GM12878 (cell line): ENCODE measurements around the gene IFT22. TPM values are rescaled to one million over a fixed set of nuclear protein-coding genes. Genes with fewer than 3 reads are reported as not detected.

Source experiments
- BHLHE40 ChIP-seq, 2 experiments: fragments of 450-650 bp in 1 of 2; IDR thresholded peaks; 2 replicates each; pipeline ENCODE4 v1.6.1; 2011 to 2017; ENCODE audit warnings: low read depth in 2 of 2, borderline replicate concordance in 1 of 2, improper control_type of control experiment in 1 of 2, low read length in 1 of 2, mild to moderate bottlenecking in 1 of 2
- CBX5 ChIP-seq: sonication (generic); IDR thresholded peaks from 2 replicates; pipeline ENCODE4 v1.6.1; 2016; ENCODE audit warnings: low read depth, moderate library complexity, mild to moderate bottlenecking, inconsistent platforms
- EGR1 ChIP-seq, 2 experiments: IDR thresholded peaks; 1 replicate in 1 of 2; 2 replicates in 1 of 2; pipeline ENCODE4 v1.6.1; 2011 to 2012; ENCODE audit warnings: low read depth in 2 of 2, low read length in 2 of 2, borderline replicate concordance in 1 of 2, mild to moderate bottlenecking in 1 of 2, moderate library complexity in 1 of 2
- JUND ChIP-seq: IDR thresholded peaks from 2 replicates; pipeline ENCODE4 v1.6.1; 2012; ENCODE audit warnings: low read depth, mild to moderate bottlenecking, low read length, improper control_type of control experiment, moderate library complexity
- NR2F1 ChIP-seq: fragments of 450-650 bp; conservative IDR thresholded peaks from 2 replicates; pipeline ENCODE4 v1.6.1; 2017; ENCODE audit warnings: mild to moderate bottlenecking
- RAD21 ChIP-seq: IDR thresholded peaks from 2 replicates; pipeline ENCODE4 v1.6.1; 2011; ENCODE audit warnings: mild to moderate bottlenecking, low read depth, low read length, moderate library complexity; ENCODE audit not compliant: insufficient read depth
- RBBP5 ChIP-seq: fragments of 200-600 bp; sonication (generic); conservative IDR thresholded peaks from 2 replicates; pipeline ENCODE4 v1.6.1; 2016
- RFX5 ChIP-seq: IDR thresholded peaks from 2 replicates; pipeline ENCODE4 v1.6.1; 2011; ENCODE audit warnings: low read depth, low read length, improper control_type of control experiment
- TAF1 ChIP-seq: IDR thresholded peaks from 2 replicates; pipeline ENCODE4 v1.6.1; 2011; ENCODE audit warnings: mild to moderate bottlenecking, low read depth, low read length, borderline replicate concordance
- TCF12 ChIP-seq: IDR thresholded peaks from 2 replicates; pipeline ENCODE4 v1.6.1; 2011; ENCODE audit warnings: low read depth, mild to moderate bottlenecking, low read length
- polyA plus RNA-seq, 11 experiments: library from polyadenylated mRNA; depleted of rRNA in 4 of 11; unstranded in 6 of 11; stranded (reverse) in 5 of 11; fragments of >200 nt; fragmentation: Nextera tagmentation in 4 of 11; fragmentation: Illumina TruSeq in 1 of 11; extraction: Ambion mirVana in 4 of 11; extraction: Trizol in 1 of 11; gene quantifications; 1 replicate in 1 of 11; 2 replicates in 10 of 11; pipeline versions ENCODE4 v1.2.1 to v1.2.3, GENCODE V29; 2011 to 2016; ENCODE audit warnings: inconsistent platforms in 2 of 11, missing spikeins in 2 of 11, low read depth in 1 of 11
- total RNA-seq, 4 experiments: library from RNA; depleted of rRNA in 3 of 4; stranded (reverse); fragments of >200 nt in 3 of 4; fragmentation: Illumina TruSeq in 1 of 4; extraction: Trizol in 1 of 4; gene quantifications; 2 replicates each; pipeline versions ENCODE4 v1.2.1 to v1.2.3, GENCODE V29; 2013 to 2021
- TF ChIP-seq, protein P1 (sequence below): fragments of 450-650 bp; IDR thresholded peaks from 2 replicates; pipeline ENCODE4 v1.6.1; 2016; ENCODE audit warnings: mild to moderate bottlenecking
- TF ChIP-seq, protein P2 (sequence below): fragments of 450-650 bp; formaldehyde crosslinking; IDR thresholded peaks from 2 replicates; pipeline ENCODE4 v1.4.0; 2022; ENCODE audit warnings: mild to moderate bottlenecking, moderate library complexity
- TF ChIP-seq, protein P3 (sequence below): IDR thresholded peaks from 2 replicates; pipeline ENCODE4 v1.6.1; 2012; ENCODE audit warnings: low read depth, low read length, improper control_type of control experiment
- TF ChIP-seq, protein P4 (sequence below): fragments of 450-650 bp; IDR thresholded peaks from 2 replicates; pipeline ENCODE4 v1.6.1; 2017; ENCODE audit warnings: low read depth, mild to moderate bottlenecking, moderate library complexity
- TF ChIP-seq, protein P5 (sequence below): fragments of 450-650 bp; conservative IDR thresholded peaks from 2 replicates; pipeline ENCODE4 v1.6.1; 2017; ENCODE audit warnings: mild to moderate bottlenecking, moderate library complexity
- TF ChIP-seq, protein P6 (sequence below): fragments of 450-650 bp; formaldehyde crosslinking; IDR thresholded peaks from 2 replicates; pipeline ENCODE4 v1.5.0; 2022; ENCODE audit warnings: mild to moderate bottlenecking, missing genetic modification characterization

Gene IFT22
- total and polyA plus RNA-seq, 10 of the 15 experiments (the other 5 are each of a cell fraction or from before 2014, with no cell fraction given): 10.1 to 25.7 (median 19.0) TPM

DNA sequence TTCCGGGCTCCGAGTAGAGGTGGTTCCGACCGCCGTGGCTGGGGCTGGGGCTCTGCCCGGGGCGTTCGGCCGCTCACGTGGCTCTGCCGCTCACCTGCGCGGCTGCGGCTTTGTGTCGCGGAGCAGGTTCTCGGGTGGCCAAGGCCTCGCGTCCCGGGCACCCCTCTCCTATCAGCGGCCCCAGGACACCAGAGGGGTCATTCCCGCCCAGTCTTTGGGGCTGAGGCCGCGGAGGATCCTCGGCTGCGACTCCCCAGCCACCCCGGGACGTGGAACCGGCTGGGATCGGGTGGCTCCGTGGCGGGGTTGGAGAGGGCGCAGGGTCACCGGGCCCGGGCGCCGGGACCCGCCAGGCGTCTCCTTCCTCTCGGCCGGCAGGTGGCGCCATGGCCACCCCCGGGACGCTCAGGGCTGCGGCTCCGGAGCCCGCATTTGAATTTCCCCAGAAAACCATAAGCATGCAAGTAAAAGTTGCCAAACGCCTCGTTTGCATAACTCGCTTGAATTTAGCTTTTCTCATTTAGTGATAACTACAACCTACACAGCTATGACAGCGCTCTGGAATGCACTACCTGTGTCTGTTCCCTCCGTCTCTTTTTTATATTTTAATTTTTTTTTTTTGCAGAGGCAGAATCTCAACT is 42.2 kb upstream of the IFT22 start (continued):
- TF ChIP-seq RBBP5 (no peak), RFX5 (no peak), JUND (no peak), EGR1 (IDR thresholded peaks at IDR 0.05; ENCODE audit: borderline replicate concordance in 1 of 2, low read depth in 2 of 2, low read length in 2 of 2) (no peak), NR2F1 (peak; percentile 64), BHLHE40 (IDR thresholded peaks at IDR 0.05; ENCODE audit: borderline replicate concordance in 1 of 2, low read depth in 2 of 2, low read length in 1 of 2) (peak in 1 of 2 experiments; percentile 12; a peak in 1 of 4 replicates), TAF1 (no peak), CBX5 (no peak), RAD21 (peak; percentile 67), TCF12 (no peak)
- TF ChIP-seq, protein P1, sequence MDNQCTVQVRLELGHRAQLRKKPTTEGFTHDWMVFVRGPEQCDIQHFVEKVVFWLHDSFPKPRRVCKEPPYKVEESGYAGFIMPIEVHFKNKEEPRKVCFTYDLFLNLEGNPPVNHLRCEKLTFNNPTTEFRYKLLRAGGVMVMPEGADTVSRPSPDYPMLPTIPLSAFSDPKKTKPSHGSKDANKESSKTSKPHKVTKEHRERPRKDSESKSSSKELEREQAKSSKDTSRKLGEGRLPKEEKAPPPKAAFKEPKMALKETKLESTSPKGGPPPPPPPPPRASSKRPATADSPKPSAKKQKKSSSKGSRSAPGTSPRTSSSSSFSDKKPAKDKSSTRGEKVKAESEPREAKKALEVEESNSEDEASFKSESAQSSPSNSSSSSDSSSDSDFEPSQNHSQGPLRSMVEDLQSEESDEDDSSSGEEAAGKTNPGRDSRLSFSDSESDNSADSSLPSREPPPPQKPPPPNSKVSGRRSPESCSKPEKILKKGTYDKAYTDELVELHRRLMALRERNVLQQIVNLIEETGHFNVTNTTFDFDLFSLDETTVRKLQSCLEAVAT: no peak
- TF ChIP-seq, protein P2, sequence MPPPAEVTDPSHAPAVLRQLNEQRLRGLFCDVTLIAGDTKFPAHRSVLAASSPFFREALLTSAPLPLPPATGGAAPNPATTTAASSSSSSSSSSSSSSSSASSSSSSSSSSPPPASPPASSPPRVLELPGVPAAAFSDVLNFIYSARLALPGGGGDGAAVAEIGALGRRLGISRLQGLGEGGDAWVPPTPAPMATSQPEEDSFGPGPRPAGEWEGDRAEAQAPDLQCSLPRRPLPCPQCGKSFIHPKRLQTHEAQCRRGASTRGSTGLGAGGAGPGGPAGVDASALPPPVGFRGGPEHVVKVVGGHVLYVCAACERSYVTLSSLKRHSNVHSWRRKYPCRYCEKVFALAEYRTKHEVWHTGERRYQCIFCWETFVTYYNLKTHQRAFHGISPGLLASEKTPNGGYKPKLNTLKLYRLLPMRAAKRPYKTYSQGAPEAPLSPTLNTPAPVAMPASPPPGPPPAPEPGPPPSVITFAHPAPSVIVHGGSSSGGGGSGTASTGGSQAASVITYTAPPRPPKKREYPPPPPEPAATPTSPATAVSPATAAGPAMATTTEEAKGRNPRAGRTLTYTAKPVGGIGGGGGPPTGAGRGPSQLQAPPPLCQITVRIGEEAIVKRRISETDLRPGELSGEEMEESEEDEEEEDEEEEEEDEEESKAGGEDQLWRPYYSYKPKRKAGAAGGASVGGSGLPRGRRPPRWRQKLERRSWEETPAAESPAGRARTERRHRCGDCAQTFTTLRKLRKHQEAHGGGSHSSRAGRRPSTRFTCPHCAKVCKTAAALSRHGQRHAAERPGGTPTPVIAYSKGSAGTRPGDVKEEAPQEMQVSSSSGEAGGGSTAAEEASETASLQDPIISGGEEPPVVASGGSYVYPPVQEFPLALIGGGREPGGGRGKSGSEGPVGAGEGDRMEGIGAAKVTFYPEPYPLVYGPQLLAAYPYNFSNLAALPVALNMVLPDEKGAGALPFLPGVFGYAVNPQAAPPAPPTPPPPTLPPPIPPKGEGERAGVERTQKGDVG (CRISPR knock-in tag): no peak
- TF ChIP-seq, protein P3, sequence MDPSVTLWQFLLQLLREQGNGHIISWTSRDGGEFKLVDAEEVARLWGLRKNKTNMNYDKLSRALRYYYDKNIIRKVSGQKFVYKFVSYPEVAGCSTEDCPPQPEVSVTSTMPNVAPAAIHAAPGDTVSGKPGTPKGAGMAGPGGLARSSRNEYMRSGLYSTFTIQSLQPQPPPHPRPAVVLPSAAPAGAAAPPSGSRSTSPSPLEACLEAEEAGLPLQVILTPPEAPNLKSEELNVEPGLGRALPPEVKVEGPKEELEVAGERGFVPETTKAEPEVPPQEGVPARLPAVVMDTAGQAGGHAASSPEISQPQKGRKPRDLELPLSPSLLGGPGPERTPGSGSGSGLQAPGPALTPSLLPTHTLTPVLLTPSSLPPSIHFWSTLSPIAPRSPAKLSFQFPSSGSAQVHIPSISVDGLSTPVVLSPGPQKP: no peak
- TF ChIP-seq, protein P4, sequence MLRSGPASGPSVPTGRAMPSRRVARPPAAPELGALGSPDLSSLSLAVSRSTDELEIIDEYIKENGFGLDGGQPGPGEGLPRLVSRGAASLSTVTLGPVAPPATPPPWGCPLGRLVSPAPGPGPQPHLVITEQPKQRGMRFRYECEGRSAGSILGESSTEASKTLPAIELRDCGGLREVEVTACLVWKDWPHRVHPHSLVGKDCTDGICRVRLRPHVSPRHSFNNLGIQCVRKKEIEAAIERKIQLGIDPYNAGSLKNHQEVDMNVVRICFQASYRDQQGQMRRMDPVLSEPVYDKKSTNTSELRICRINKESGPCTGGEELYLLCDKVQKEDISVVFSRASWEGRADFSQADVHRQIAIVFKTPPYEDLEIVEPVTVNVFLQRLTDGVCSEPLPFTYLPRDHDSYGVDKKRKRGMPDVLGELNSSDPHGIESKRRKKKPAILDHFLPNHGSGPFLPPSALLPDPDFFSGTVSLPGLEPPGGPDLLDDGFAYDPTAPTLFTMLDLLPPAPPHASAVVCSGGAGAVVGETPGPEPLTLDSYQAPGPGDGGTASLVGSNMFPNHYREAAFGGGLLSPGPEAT: no peak
- TF ChIP-seq, protein P5, sequence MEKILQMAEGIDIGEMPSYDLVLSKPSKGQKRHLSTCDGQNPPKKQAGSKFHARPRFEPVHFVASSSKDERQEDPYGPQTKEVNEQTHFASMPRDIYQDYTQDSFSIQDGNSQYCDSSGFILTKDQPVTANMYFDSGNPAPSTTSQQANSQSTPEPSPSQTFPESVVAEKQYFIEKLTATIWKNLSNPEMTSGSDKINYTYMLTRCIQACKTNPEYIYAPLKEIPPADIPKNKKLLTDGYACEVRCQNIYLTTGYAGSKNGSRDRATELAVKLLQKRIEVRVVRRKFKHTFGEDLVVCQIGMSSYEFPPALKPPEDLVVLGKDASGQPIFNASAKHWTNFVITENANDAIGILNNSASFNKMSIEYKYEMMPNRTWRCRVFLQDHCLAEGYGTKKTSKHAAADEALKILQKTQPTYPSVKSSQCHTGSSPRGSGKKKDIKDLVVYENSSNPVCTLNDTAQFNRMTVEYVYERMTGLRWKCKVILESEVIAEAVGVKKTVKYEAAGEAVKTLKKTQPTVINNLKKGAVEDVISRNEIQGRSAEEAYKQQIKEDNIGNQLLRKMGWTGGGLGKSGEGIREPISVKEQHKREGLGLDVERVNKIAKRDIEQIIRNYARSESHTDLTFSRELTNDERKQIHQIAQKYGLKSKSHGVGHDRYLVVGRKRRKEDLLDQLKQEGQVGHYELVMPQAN: no peak
- TF ChIP-seq, protein P6, sequence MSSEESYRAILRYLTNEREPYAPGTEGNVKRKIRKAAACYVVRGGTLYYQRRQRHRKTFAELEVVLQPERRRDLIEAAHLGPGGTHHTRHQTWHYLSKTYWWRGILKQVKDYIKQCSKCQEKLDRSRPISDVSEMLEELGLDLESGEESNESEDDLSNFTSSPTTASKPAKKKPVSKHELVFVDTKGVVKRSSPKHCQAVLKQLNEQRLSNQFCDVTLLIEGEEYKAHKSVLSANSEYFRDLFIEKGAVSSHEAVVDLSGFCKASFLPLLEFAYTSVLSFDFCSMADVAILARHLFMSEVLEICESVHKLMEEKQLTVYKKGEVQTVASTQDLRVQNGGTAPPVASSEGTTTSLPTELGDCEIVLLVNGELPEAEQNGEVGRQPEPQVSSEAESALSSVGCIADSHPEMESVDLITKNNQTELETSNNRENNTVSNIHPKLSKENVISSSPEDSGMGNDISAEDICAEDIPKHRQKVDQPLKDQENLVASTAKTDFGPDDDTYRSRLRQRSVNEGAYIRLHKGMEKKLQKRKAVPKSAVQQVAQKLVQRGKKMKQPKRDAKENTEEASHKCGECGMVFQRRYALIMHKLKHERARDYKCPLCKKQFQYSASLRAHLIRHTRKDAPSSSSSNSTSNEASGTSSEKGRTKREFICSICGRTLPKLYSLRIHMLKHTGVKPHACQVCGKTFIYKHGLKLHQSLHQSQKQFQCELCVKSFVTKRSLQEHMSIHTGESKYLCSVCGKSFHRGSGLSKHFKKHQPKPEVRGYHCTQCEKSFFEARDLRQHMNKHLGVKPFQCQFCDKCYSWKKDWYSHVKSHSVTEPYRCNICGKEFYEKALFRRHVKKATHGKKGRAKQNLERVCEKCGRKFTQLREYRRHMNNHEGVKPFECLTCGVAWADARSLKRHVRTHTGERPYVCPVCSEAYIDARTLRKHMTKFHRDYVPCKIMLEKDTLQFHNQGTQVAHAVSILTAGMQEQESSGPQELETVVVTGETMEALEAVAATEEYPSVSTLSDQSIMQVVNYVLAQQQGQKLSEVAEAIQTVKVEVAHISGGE: no peak
